NCI-H128 (cell line): Measurements from ENCODE around the gene SMIM24.

Experiments used
- DNase-seq: peaks from one replicate; lab custom pipeline; 2025; ENCODE audit not compliant: unreplicated experiment; lab: John Stamatoyannopoulos, UW

SMIM24 gene

DNA sequence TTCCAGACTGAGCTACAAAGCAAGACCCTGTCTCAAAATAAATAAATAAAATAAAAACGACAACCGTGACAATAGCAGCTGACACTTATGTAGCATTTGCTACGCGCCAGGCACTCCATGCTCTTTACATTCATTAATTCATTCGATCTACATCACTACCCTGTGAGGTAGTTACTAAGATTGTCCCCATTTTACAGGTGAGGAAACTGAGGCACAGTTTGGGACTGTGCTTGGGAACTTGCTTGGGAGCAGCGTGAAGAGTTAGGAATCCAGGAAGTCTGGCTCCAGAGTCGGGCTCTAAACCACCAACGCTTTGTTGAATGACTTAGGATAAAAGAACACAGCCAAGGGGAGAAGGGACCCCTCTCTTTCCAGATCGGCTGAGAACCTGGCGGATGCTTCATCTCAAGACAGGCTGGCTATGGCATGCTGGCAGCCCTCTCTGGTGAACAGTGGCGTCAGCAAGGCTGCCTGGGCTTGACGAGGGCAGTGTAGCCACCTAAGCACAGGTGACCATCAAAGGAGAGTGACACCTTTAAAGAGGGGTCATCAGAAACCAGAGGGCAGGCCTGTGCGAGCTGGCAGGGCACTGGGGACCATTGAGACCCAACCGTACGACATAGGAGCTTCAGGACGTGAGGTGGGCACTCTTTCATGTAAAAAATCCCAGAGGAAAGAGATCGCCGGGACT, 19.6 kb upstream of the SMIM24 start:
- no peak for DNase-seq

GRCh38 chr19:3497757-3498520, 17.6 kb upstream of the SMIM24 start:
- DNase-seq = no peak

GRCh38 chr19:3496392-3497273, 16.3 kb upstream of the SMIM24 start:
- no peak for DNase-seq

DNA sequence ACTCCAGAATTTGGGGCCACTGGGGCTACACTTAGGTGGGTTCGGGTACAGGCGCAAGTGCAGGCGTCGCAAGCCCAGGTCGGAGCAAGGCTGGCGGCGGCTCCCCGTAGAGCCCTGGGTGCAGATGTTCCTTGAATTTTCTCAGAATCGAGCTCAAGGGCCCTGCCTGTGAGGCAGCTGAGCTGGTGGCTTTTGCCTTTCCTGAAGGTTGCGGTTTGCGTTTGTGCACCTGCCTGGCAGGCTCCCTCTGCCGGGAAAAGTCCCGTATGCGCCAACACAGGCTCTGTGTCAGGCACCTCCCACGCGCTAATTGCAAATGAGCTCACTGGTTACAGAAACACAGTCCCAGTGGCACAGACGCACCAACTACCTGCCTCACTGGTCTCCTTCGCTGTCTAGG, 14.2 kb upstream of the SMIM24 start:
- no peak for DNase-seq

GRCh38 chr19:3494051-3494450, 13.7 kb upstream of the SMIM24 start:
- no peak for DNase-seq

DNA sequence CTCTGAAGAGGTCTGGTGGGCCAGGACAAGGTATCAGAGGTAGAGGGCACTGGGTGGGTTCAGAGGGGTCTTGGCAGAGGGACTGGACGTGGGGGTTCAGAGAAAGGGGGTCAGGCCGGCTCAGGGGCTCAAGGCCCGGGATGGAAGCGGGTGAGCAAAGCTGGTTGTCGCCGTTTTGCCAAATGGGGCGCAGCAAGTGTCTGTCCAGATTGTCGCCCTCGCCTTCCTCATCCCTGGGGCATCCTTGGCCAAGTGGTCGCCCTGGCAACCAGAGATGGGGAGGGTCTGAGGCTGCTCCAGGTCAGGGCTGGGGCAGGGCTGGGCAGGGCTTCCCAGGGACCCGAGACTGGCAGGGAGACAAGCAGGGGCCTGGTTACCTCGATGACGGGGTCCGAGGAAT, 13.3 kb upstream of the SMIM24 start:
- DNase-seq = no peak

DNA sequence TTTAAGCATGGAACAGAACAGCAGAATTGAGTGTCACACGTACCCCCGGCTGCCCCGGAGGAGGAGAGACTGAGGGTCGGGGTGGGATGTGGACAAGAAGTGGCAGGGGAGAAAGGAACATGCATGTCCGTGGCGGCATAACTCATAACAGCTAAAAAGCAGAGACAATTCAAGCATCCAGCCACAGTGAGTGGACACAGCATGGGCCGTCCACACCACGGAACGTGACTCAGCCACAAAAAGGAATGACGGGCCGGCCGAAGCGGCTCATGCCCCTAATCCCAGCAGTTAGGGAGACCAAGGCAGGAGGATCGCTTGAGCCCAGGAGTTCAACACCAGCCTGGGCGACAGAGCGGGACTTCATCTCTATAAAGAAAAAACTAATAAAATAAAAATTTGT, 12.6 kb upstream of the SMIM24 start:
- DNase-seq = no peak

- no peak for DNase-seq
These were observed 12.0 kb upstream of the SMIM24 start for GRCh38 chr19:3492131-3492839.

DNA sequence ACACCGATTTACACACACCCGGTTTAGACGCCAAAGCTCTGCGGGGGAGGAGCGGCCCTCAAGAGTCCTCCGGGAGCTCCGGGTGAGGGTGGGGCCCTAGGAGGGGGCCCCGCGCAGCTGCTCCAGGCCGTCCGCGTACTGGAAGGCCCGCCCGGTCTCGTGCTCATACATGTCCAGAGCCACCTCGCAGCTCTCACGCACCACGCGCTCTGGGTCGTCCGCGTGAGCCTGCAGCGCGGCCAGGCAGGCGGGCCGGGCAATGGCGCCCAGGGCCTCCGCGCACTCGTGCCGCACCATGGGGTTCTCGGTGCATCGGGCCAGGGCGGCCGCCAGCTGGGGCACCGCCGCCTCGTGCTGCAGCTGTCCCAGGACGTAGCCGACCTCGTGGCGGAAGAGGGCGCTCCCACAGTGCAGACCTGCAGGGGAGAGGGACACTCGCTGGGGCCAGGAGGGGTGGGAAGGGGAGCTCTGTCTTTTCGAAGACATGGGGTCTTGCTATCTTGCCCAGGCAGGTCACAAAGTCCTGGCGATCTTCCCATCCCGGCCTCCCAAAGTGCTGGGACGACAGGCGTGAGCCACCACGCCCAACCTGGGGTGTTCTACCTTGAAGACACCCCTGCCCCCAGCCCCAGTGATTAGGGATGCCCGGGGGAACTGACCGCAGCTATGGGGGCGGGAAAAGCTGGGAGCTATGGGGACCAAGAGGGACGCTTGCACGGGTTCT, 11.2 kb upstream of the SMIM24 start:
- no peak for DNase-seq

DNA sequence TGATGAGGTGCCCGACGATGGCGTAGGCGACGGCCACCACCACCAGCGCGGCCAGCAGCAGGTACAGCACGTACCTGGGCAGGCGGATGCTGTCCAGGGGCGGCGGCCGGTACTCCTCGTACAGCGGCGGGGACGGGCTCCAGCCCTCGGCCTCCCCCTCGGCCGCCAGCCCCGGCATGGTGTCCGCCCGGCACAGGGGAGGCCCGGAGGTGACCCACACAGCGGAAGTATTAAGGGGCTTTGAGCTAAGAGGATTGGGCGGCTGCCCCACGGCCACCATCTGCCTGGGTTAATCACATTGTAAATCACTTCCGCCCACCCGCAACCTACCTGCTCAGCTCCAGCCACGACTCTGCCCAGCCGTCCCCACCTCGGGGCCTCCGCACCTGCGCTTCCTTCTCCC, 2.9 kb upstream of the SMIM24 start, which contains the start of gene SMIM44:
TSS of gene SMIM44 (minus strand) at position 216 of the 403 bp plus-strand sequence. CDS start at position 178, 38 bp downstream.
- DNase-seq = no peak

DNA sequence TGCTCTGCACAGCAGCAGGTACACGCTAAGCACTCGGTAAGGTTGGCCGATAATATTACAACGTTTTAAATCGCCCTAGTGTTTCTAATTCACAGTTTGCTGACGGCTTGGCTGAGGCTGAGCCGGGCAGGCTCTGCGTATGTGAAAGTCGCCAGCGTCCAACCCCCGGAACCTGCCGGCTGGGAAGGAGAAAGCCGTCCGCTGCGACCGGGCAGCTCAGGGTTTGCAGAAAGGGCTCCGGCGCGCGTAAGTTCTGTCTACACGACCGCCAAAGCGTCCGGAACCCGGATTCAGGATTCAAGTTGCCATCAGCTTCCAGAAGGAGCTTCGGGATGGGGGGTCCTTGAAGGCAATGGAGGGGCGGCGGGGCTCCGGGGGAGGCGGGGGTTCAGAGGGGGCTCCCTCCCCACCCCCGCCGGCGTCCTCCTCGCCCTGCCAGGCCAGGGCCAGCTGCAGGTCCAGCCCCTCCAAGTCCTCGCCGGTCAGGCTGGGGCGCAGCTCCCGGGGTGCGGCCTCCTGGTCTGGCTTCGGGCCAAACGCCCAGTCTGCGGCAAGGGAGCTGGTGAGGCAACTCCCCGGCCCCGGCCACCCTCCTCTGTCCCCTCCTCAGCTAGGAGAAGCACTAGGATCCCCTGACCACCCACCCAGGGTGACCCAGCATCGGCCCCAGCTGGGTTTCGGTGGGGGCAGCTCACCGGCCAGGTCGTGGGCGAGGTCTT, 2.3 kb upstream of the SMIM24 start:
- no peak for DNase-seq

DNA sequence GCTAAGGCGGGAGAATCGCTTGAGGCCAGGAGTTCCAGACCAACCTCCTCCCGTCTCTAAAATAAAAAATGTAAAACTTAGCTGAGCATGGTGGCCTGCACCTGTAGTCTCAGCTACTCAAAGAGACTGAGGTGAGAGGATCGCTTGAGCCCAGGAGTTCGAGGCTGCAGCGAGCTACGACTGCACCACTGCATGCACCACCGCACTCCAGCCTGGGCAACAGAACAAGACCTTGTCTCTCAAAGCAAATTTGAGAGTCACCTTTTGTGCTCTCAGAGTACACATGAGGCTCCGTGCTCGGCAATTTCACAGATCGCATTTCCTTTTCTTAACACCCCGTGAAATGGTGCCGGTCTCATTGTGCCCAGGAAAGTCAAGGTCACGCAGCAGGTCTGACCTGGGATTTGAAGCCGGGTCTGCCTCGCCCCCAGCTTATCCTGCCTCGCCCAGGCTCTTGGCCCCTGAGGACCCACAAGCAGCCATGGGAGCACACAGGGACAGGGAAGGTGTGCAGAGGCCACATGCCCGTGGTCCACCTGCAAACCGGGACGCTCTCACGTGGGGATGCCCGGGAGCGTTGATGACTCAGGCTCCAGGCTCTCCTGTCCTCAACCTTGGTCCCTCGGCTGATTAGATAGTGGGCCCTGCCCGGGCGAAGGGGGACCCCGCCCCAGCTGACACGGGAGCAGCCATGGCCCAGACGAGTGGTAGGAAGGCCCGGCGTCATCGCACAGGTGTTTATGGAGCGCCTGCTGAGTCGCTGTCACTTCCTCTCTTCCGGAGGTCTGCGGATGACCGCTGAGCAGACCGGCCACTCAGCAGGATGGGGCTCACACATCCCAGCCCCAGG, 1.1 kb upstream of the SMIM24 start:
- no peak for DNase-seq

DNA sequence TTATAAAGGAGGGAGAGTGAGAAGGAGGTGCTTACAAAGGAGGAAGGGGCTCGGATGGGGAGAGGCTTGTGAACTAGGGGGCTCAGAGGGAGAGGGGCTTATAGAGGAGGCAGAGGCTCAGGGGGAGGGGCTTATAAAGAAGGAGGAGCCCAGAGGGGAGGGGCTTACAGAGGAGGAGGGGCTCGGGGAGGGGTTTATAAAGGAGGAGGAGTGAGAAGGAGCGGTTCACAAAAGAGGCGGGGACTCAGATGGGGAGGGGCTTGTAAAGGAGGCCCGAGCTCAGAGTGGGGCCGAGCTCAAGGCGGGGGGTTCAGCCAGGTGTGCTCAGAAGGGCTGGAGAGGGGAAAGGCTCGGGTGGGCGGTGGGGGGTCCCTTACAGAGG, 500 bp downstream of the SMIM24 start:
- DNase-seq = no peak

GRCh38 chr19:3479177-3479833, 1.0 kb downstream of the SMIM24 start:
- DNase-seq = no peak

DNA sequence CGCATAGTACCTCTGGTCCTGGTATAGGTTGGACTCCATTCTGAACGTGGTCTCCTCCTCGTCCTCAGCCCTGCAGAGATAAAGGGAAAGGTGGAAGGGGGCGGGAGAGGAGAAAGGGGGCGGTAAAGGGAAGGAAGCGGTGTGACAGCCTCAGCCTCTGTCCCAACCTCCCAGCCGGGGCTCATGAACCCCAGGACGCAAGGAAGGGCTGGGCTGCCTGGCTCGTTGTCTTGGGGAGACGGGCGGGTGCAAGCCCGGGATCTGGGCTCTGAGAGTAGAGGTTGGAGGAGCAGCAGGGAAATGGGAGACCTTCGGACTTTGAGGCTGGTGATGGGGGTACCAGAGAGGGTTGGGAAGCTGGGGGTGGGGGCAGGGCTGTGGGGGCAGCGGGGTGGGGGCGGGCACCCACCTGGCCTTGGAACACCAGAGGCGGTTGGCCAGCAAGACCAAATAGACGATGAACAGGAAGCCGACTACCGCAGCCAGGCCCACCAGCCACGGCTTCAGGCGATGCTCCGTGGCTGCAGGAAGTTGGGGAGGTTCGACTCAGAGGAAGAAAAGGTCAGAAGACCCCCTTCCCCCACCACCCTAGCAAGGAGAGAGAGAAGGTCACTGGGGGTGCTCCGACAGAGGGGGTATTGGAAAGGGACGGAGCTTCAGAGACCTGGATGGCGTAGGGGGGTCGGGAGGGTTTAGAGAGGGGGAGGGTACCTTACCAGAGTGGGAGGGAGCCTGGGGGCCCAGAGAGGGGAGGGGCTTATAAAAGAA, 1.7 kb downstream of the SMIM24 start:
- DNase-seq = no peak

GRCh38 chr19:3477951-3478350, 2.4 kb downstream of the SMIM24 start:
- no peak for DNase-seq

DNA sequence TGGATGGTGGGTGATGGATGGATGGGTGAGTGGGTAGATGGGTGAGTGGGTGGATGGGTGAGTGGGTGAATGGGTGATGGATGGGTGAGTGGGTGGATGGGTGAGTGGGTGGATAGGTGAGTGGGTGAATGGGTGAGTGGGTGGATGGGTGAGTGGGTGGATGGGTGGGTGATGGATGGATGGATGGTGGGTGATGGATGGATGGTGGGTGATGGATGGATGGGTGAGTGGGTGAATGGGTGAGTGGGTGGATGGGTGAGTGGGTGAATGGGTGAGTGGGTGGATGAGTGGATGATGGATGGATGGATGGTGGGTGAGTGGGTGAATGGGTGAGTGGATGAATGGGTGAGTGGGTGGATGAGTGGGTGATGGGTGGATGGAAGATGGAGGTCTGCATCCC, 2.8 kb downstream of the SMIM24 start:
- no peak for DNase-seq

DNA sequence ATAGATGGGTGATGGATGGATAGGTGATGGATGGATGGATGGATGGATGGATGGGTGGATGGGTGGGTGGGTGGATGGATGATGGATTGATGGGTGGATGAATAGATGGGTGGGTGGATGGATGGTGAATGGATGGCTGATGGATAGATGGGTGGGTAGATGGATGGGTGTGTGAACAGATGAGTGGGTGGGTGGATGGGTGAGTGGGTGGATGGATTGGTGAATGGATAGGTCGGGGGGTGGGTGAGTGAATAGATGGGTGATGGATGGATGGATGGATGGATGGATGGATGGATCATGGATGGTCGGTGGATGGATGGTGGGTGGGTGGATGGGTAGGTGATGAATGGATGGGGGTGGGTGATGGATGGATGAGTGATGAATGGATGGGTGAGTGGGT, 3.5 kb downstream of the SMIM24 start:
- DNase-seq = no peak
